GM18868 (cell line): Measurements from ENCODE around the gene LRRN3.
"Not testable (repeated sequence)": the region's sequence is repeated elsewhere in the genome, so short reads cannot be mapped to it uniquely, and the experiment has no call there.

Experiments
- ATAC-seq: cut with Tn5 transposase; IDR thresholded peaks from one replicate; pipeline ENCODE4 v1.9.1; 2021; ENCODE audit warnings: mild to moderate bottlenecking, moderate library complexity; ENCODE audit not compliant: unreplicated experiment

Gene LRRN3

GRCh38 chr7:111090846-111091245, at the start of gene LRRN3:
Gene LRRN3, plus strand, starts transcription at chr7:111091127. Its CDS starts 31,646 bp downstream, at chr7:111122773.
- no peak for ATAC-seq

DNA sequence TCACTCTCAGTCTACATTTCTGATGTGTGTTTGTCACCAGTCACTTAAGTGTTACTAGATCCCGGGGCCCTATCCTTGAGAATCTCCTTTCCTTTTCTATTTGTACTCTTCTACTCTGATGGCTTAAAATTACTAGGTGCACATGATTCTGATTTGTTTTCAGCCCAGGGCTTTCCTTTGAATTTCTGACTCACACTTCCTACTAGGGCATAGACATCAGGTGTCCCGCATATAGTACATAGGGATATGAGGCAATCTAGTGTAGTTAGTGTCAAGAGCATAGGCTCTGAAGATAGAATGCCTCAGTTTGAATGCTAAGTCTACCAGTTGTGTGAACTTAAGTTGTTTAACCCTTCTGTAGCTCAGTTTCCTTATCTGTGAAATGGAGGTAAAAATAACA, 49.4 kb upstream of the LRRN3 start:
- ATAC-seq = no peak

GRCh38 chr7:111042842-111043241, 48.1 kb upstream of the LRRN3 start:
- ATAC-seq = no peak

GRCh38 chr7:111043561-111043960, 47.4 kb upstream of the LRRN3 start:
- ATAC-seq = no peak

GRCh38 chr7:111045449-111045848, 45.5 kb upstream of the LRRN3 start:
- ATAC-seq = no peak

GRCh38 chr7:111047595-111047994, 43.3 kb upstream of the LRRN3 start:
- no peak for ATAC-seq

DNA sequence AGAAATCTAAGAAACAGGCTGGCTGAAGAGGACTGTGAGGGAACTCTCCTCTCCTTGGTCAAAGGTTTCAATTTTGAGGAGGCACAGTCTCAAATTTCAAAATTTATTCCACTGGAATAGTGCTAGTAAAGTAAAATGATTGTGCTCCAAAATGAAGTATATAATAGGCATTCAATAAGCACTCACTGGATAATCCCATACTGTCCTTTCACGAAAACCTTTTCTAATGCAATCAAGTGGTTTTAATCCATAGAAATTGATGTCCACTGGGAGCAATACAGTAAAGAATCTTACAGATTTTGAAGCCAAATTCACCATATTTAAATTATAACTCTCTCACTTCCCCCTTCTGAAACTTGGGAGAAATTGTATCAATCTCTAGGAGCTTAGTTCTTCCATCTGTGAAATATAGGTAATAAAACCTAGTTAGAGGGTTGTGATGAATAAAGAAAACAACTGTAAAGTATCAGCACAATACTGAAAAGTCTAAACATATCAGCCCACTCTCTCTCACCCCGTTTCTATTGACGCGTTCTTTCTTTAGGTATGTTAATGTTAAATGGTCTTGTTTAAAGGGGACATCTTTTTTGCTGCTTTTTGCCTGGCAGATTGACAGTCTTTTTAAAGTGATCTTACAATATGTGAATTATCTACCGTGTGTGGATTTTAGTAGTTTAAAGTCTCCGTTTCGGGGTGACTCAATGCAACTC, 40.8 kb upstream of the LRRN3 start:
- ATAC-seq = no peak

DNA sequence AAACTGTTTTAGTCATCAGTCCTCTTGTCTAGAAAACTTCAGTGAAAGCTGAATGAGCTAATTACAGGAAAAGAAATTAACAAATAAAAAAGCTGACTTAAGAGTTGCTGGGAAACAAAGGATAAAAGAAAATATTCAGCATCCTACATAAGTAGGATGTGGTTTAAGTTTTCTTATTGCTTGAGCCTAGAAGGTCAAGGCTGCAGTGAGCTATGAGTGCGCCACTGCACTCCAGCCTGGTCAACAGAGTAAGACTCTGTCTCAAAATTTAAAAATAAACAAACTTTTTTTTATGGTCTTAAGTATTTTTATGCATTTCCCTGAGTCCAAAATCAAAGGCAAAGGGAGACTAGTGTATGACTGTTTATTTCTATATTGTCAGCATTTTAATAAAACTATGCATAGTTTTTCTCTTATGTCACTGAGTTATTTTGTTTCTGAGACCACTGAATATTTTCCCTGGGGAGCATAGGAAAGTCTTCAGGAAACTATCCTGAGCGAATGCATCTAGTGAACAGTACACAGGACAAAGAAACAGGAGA, 40.0 kb upstream of the LRRN3 start:
- no peak for ATAC-seq

- ATAC-seq = no peak
Observed at GRCh38 chr7:111051832-111052231, 39.1 kb upstream of the LRRN3 start.

GRCh38 chr7:111053035-111053434, 37.9 kb upstream of the LRRN3 start:
- ATAC-seq = no peak

GRCh38 chr7:111056371-111056770, 34.6 kb upstream of the LRRN3 start:
- no peak for ATAC-seq

- ATAC-seq = no peak
Observed at GRCh38 chr7:111057066-111057465, 33.9 kb upstream of the LRRN3 start.

- no peak for ATAC-seq
Observed at GRCh38 chr7:111059833-111060232, 31.1 kb upstream of the LRRN3 start.

DNA sequence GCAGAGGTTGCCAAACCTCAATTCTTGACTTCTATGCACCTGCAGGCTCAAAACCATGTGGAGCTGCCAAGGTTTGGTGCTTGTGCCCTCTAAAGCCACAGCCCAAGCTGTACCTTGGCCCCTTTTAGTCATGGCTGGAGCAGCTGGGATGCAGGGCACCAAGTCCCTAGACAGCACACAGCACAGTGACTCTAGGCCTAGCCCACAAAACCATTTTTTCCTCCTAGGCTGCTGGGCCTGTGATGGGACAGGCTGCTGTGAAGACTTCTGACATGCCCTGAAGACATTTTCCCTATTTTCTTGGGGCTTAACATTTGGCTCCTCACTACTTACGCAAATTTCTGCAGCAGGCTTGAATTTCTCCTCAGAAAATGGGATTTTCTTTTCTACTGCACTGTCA, 27.8 kb upstream of the LRRN3 start:
- no peak for ATAC-seq

DNA sequence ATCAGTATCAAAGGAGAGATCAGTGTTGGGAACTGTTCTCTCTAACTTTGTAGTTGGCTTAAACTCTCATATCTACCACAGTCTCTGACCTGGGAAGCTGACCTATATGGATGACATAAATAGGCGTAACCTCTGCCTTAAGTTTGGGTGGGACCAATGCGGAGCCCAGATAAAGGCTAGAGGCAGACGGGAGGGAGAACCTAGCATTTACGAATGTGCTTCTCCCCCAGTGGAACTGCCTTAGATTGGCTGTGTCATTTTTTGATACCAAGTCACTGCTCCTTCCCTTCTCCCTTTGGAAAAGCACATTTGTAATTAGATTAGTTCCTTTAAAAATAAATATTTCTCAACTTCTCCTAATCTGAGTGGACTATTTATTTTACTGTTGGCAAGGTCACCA, 23.7 kb upstream of the LRRN3 start:
- no peak for ATAC-seq

GRCh38 chr7:111067682-111068081, 23.2 kb upstream of the LRRN3 start:
- no peak for ATAC-seq

DNA sequence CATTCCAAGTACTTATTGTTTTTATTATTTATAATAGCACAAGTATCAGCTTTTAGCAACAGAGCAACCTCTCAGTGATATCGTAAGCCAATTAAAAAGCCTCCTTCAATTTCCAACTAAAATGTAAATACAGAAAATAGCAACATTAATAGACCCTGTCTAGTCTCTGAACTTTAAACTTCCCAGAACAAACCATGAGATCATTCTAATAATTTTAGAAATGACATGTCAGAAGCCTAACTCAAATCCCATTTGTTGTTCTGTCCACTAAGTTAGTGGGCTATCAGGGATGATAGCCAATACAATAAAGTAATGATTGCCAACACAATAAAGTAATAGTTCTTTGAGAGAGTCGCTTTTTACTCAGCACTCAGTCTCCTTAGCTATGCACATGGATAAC, 22.3 kb upstream of the LRRN3 start:
- no peak for ATAC-seq

DNA sequence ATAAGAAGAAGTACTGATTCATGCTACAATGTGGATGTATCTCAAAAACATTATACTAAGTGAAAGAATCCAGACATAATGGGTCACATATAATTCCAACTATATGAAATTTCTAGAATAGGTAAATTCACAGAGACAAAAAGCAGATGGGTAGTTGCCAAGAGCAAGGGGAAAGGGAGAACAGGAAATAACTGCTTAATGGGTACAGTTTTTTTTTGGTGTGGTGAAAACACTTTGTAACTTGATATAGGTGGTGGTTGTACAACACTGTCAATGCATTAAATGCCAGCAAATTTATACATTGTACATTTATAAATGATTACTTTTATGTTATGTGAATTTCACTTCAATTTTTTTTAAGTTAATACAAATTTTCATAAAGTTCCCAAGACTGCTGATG, 19.4 kb upstream of the LRRN3 start:
- no peak for ATAC-seq

- ATAC-seq = not testable (repeated sequence)
Observed at GRCh38 chr7:111072658-111073057, 18.3 kb upstream of the LRRN3 start.

DNA sequence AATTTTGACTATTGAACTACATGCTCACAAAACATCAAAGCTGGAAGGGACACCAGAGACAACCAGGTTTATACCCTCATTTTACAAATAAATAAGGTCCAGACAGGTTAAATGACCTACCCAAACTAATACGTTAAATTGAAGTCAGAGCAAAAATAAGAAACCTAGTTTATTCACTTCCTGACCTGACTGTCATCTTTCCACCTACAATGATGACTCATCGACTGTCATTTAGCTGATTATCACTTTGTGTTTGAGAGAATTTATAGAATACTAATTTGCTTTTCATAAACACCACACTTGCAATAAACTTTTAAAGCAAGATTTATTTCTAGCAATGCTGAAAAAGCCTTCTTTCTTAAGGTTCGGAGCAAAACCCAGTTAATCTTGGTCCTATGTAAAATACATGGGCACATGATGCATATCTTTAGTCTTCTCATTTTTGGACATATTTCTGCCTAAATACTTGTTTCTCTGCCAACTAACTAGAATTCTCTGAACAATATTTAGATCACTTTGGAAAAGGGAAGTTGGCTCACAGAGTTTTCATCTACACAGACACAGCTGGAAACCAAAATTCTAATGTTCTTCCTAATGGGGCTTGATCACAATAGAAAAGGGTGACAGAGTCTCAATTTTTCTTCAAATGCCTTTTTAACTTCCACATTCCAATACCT, 16.7 kb upstream of the LRRN3 start:
- ATAC-seq = no peak

DNA sequence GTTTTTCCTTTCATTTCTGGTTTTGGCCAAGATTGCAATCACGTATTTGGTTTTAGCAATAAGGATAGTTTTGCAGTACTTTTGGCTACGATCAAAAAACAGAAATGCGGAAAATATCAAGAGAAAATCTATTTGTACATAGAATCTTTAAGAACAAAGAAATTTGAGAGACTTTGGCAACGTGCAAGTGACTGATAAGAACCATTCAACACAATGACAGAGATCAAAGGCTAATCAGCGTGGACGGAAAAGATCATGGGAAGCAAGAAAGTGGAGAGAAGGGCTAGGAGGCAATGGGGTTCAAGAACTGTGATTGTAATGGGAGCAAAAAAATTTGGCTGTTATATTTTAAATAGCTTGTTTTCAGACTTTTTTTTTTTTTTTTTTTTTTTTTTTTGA, 16.2 kb upstream of the LRRN3 start:
- ATAC-seq = no peak

DNA sequence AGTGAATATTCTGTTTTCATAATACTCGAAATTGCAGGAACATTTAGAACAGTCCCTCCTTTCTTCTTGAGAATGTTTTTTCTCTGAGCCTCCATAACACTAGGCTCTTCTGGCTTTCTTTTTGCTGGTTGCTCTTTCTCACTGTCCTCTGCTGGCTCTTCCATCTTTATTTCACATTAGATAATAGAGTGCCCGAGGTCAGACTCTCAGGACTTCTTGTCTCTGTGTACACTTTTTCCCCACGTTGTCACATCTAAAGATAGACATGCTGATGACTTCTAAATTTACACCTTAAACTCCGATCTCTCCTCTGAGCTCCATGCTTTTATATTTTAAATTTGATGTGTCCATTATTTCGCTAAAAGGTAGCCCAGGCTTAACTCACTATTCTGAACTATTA, 15.4 kb upstream of the LRRN3 start:
- no peak for ATAC-seq
